Ecto neural progenitor cell (in vitro differentiated cells): ENCODE data around the gene BBC3.
"Not testable (repeated sequence)": the region's sequence is repeated elsewhere in the genome, so short reads cannot be mapped to it uniquely, and the experiment has no call there.

Experiments
- DNase-seq: peaks from one replicate; pipeline ENCODE4 v3.0.0-alpha.2; 2018; ENCODE audit warnings: low spot score

Gene BBC3

GRCh38 chr19:47258434-47258833 is 27.4 kb upstream of the BBC3 start:
- DNase-seq: no peak

- DNase-seq: no peak
Observed at GRCh38 chr19:47257411-47258169, 26.6 kb upstream of the BBC3 start.

- peak; percentile 100 for DNase-seq
Observed at GRCh38 chr19:47256693-47257410, 25.9 kb upstream of the BBC3 start.

- peak; percentile 99 for DNase-seq
Observed at GRCh38 chr19:47255879-47256692, 25.1 kb upstream of the BBC3 start, which contains the start of gene CCDC9. Gene CCDC9 (plus strand): TSS chr19:47256525. CDS start chr19:47258401, 1,876 bp downstream.

- DNase-seq: no peak
Observed at GRCh38 chr19:47253970-47254369, 23.0 kb upstream of the BBC3 start.

GRCh38 chr19:47253467-47253881 is 22.5 kb upstream of the BBC3 start:
- no peak for DNase-seq

- DNase-seq: not testable (repeated sequence)
Observed at GRCh38 chr19:47253016-47253415, 22.0 kb upstream of the BBC3 start.

GRCh38 chr19:47247308-47247990 is 16.4 kb upstream of the BBC3 start:
- peak; percentile 81 for DNase-seq

- DNase-seq: peak; percentile 96
Observed at GRCh38 chr19:47243776-47244547, 13.0 kb upstream of the BBC3 start.

GRCh38 chr19:47243364-47243775 is 12.4 kb upstream of the BBC3 start:
- peak; percentile 63 for DNase-seq

- no peak for DNase-seq
Observed at GRCh38 chr19:47241919-47242577, 11.0 kb upstream of the BBC3 start.

GRCh38 chr19:47240996-47241918 is 10.3 kb upstream of the BBC3 start:
- peak; percentile 63 for DNase-seq

GRCh38 chr19:47240556-47240955 is 9.6 kb upstream of the BBC3 start:
- DNase-seq: no peak

GRCh38 chr19:47239610-47240296 is 8.8 kb upstream of the BBC3 start:
- peak; percentile 87 for DNase-seq

- no peak for DNase-seq
Observed at GRCh38 chr19:47239152-47239551, 8.2 kb upstream of the BBC3 start.

GRCh38 chr19:47236072-47236675 is 5.2 kb upstream of the BBC3 start:
- DNase-seq: no peak

GRCh38 chr19:47232422-47233211 is 1.6 kb upstream of the BBC3 start:
- DNase-seq: no peak
